GM21737 (cell line): Measurements from ENCODE around the gene SCN3A.

Experiments
- ATAC-seq: cut with Tn5 transposase; IDR thresholded peaks from one replicate; pipeline ENCODE4 v1.9.1; 2021; ENCODE audit warnings: mild to moderate bottlenecking, moderate library complexity; ENCODE audit not compliant: unreplicated experiment

Gene SCN3A

GRCh38 chr2:165192729-165193128 lies 11.1 kb downstream of the SCN3A start:
- no peak for ATAC-seq

GRCh38 chr2:165191096-165191728 lies 12.6 kb downstream of the SCN3A start:
- ATAC-seq: no peak

GRCh38 chr2:165185633-165186032 lies 18.2 kb downstream of the SCN3A start:
- ATAC-seq: no peak

- no peak for ATAC-seq
Measured at GRCh38 chr2:165182029-165182428, 21.8 kb downstream of the SCN3A start.

DNA sequence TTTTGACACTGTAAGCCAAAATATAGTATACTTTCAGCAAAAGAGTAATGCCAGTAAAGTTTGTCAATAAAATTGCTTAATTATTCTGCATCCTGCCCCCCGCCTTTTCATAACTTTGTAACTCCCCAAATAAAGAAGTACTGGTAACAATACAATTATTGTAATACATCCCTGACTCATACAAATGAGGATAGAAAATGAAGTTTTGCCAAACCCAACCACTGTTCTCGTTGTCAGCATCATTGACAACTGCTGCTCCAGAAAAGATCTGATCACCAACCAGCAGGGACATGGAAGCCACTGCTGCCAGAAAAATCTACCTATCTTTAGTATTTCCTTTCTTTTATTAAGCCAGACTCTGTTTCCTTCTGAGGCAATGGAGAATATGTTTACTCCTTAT lies 27.1 kb downstream of the SCN3A start:
- no peak for ATAC-seq

DNA sequence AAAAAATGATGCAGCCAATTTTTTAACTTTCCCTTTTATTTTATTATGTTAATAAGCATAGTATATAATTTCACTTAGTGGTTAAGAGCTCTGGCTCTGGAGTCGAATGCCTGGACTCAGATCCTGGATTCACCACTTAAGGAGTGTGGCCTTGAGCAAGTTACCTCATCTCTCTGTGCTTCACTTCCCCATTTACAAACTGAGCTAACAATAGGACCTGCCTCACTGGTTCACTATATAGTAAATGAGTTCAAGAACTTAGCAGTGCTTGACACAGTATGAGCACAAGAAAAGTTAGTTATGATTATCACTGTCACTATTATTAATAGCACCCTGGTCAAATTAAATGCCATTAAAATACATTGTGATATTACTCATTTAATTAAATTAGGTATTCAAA lies 30.6 kb downstream of the SCN3A start:
- no peak for ATAC-seq

- ATAC-seq: no peak
Measured at GRCh38 chr2:165164201-165164600, 39.6 kb downstream of the SCN3A start.

GRCh38 chr2:165163761-165164160 lies 40.1 kb downstream of the SCN3A start:
- no peak for ATAC-seq

DNA sequence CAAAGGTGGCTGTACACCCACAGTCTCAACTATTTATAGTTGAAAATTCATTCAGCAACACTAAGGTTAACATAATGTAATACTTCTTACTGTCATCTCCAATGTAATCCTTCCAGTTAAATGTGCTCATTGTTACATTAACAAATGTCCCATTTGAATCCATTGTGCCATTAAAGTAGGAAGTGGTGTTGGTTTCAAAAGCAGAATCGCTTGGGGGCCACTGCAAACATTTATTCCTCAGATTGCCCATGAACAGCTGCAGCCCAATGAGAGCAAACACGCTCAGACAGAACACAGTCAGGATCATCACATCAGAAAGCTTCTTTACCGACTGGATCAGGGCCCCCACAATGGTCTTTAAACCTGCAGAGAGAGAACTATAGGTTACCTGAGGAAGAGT lies 41.4 kb downstream of the SCN3A start:
- ATAC-seq: no peak

- ATAC-seq: no peak
Measured at GRCh38 chr2:165161510-165161909, 42.3 kb downstream of the SCN3A start.

GRCh38 chr2:165157160-165157559 lies 46.7 kb downstream of the SCN3A start:
- ATAC-seq: no peak

- ATAC-seq: no peak
Measured at GRCh38 chr2:165155152-165155551, 48.7 kb downstream of the SCN3A start.

- ATAC-seq: peak; percentile 78
Measured at GRCh38 chr2:165149439-165149838, 54.4 kb downstream of the SCN3A start.

DNA sequence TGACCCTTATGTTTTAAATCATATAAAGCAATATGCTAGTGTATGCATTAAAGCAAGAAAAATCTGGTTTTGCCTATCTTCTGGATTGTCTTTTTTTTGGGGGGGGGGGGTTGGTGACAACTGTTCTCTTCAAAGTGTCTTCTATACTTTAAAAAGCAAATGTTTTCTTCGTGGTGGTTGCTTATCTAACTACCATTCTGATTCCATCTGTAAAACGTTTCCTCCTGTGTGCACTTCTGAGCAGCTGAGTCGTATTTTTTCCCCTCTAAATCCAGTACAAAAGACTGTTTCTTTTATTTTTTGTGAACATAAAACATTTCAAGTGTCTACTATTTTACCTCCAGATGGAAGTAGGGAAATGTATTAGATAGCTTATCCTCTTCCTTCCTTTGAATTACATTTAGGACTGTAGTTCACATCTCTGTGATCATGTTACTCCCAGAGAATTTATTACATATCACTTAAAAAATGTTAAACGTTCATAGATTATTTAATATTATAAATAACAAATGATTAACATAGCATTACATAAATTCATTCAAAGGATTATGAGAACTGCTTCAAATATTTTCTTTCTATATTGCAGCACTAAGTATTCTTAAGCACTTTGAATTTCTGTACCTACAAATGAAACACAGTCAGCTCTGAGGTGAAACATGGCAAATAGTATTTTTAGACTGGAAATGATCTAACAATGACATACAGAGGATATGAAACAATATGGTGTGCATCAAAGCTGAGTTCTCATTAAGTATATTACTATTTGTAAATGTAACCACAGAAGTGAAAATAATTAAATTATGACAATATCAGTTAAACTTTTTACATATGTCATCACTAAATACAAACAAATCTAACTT lies 56.4 kb downstream of the SCN3A start:
- no peak for ATAC-seq

- no peak for ATAC-seq
Measured at GRCh38 chr2:165144315-165144714, 59.5 kb downstream of the SCN3A start.

GRCh38 chr2:165141601-165142354 lies 62.1 kb downstream of the SCN3A start:
- no peak for ATAC-seq

- ATAC-seq: no peak
Measured at GRCh38 chr2:165126244-165126643, 77.6 kb downstream of the SCN3A start.

DNA sequence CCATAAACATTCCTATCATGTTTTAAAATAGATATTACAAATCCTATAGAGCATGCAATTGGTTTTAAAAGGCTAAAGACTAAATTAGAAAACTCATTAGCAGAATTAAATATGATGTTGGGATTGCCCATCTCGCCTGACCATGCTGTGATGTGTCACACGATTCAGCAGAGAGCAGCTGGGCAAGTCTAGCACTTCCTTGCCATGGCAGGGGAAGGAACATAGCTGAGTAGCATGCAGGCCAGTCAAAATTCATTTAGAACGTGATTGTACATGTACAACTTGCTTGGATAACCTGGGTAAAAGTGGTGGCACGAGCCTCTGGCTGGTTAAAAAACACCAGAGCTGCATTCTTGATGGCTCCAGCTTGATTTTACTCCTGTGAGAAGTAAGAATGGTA lies 81.3 kb downstream of the SCN3A start:
- no peak for ATAC-seq

DNA sequence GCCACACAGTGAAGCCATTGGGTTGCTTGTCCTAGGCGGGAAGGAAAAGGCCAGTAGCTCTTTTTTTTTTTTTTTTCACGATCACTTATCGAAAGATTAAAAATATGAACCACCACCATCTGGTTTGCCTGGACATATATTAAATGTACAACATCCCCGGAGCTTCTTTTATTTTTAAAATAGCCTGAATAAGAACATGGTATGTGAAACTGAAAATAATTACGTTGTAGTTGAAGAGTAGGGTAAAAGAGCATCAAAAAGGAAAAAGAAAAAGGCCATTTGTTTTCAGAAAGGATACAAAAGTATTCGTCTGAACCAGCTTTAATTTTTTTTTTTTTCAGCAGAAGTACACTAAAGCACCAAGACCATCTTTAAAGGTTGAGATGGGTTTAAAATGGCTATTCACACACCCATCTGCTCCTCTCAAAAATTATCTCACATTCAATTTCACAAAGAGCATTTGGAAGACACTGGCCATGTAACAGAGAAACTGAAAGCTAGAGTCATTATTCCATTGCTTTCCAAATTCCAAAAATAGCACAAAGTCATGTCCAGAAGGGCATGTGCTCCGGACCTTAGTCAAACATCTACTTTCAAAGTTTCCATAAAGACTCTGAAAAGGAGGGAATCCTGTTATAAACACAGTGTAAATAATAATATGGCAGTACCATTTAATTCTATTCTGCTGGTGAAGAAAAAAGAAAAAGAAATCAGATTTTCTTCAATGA lies 82.9 kb downstream of the SCN3A start:
- no peak for ATAC-seq

- no peak for ATAC-seq
Measured at GRCh38 chr2:165115258-165115657, 88.6 kb downstream of the SCN3A start.

GRCh38 chr2:165114346-165114939 lies 89.4 kb downstream of the SCN3A start:
- ATAC-seq: no peak
